T-cell (primary cell): ENCODE results near the gene BRD4. TPM values are rescaled to one million over a fixed set of nuclear protein-coding genes. Genes with fewer than 3 reads are reported as not detected.

ENCODE experiments used
- ATAC-seq, 4 experiments: fragments of 200-7000 bp in 3 of 4; fragments of 150-1000 bp in 1 of 4; cut with Tn5 transposase; replicated peaks in 1 of 4; 1 replicate in 3 of 4; 2 replicates in 1 of 4; pipeline ENCODE4 v1.10.0; 2021; ENCODE audit warnings: moderate library complexity in 3 of 4, mild to moderate bottlenecking in 2 of 4, moderate number of reproducible peaks in 1 of 4
- CTCF ChIA-PET, 2 donors: fragments of 300-600 bp; sonication (Branson Sonifier 250); formaldehyde crosslinking; loops; one replicate each; lab custom pipeline; 2022; ENCODE audit warnings: antibody characterized with exemption in 2 of 2; lab: Charles Lee
- POLR2A ChIA-PET, 2 donors: fragments of 300-600 bp; sonication (Branson Sonifier 250); formaldehyde crosslinking; loops; one replicate each; lab custom pipeline; 2022; ENCODE audit warnings: antibody characterized with exemption in 2 of 2; lab: Charles Lee
- DNase-seq, 35 experiments: peaks; one replicate each; pipeline versions ENCODE4 v3.0.0 to v3.0.0-alpha.2; 2013 to 2023
- H3K27ac ChIP-seq: one replicate; pipeline ENCODE4 v1.5.1; 2013; ENCODE audit warnings: low read length
- H3K27me3 ChIP-seq, 2 experiments: replicated peaks in 1 of 2; 1 replicate in 1 of 2; 2 replicates in 1 of 2; pipeline versions ENCODE4 v1.6.1 to v1.7.0; 2013; ENCODE audit warnings: low read length in 1 of 2, mixed read lengths in 1 of 2; ENCODE audit not compliant: control insufficient read depth in 2 of 2, insufficient read depth in 2 of 2; ENCODE audit errors: extremely low read depth in 1 of 2
- H3K36me3 ChIP-seq, 2 donors: 1 replicate in 1 of 2; 2 replicates in 1 of 2; pipeline versions ENCODE4 v1.6.1 to v1.7.0; 2013; ENCODE audit warnings: low read length in 1 of 2; ENCODE audit not compliant: control insufficient read depth in 2 of 2, insufficient read depth in 1 of 2; ENCODE audit errors: extremely low read depth in 1 of 2
- H3K4me1 ChIP-seq, 2 experiments: 1 replicate in 1 of 2; 2 replicates in 1 of 2; pipeline versions ENCODE4 v1.6.1 to v1.7.0; 2013; ENCODE audit warnings: low read length in 2 of 2, mixed read lengths in 1 of 2; ENCODE audit not compliant: insufficient read depth in 2 of 2, control insufficient read depth in 1 of 2; ENCODE audit errors: extremely low read depth in 1 of 2
- H3K4me3 ChIP-seq, 2 donors: 1 replicate in 1 of 2; 2 replicates in 1 of 2; pipeline versions ENCODE4 v1.5.1 to v1.7.0; 2013; ENCODE audit warnings: mild to moderate bottlenecking in 2 of 2, low read length in 1 of 2, moderate library complexity in 1 of 2; ENCODE audit not compliant: control insufficient read depth in 1 of 2; ENCODE audit errors: extremely low read depth in 1 of 2
- H3K9me3 ChIP-seq: 2 replicates; pipeline ENCODE4 v1.7.0; 2013
- H3K27ac Mint-ChIP-seq, 2 donors: one replicate each; pipeline ENCODE4 v1.8.0; 2020 to 2021; ENCODE audit warnings: mild to moderate bottlenecking in 2 of 2, mixed read lengths in 2 of 2
- H3K27me3 Mint-ChIP-seq, 2 donors: one replicate each; pipeline ENCODE4 v1.8.0; 2021 to 2022; ENCODE audit warnings: mixed read lengths in 2 of 2
- H3K36me3 Mint-ChIP-seq: one replicate; pipeline ENCODE4 v1.8.0; 2021; ENCODE audit warnings: mixed read lengths
- H3K4me1 Mint-ChIP-seq, 3 donors: one replicate each; pipeline ENCODE4 v1.8.0; 2020 to 2022; ENCODE audit warnings: mixed read lengths in 3 of 3, mild to moderate bottlenecking in 1 of 3
- H3K4me3 Mint-ChIP-seq, 3 donors: one replicate each; pipeline ENCODE4 v1.8.0; 2020 to 2022; ENCODE audit warnings: mild to moderate bottlenecking in 3 of 3, mixed read lengths in 3 of 3, moderate library complexity in 3 of 3
- H3K9me3 Mint-ChIP-seq, 3 donors: one replicate each; pipeline ENCODE4 v1.8.0; 2020 to 2022; ENCODE audit warnings: mixed read lengths in 3 of 3
- WGBS: methylation state at CpG from one replicate; pipeline ENCODE4 v1.1.5; 2013; ENCODE audit warnings: missing lambda C conversion rate; ENCODE audit not compliant: insufficient coverage; 5-methylcytosine and 5-hydroxymethylcytosine counted together
- total RNA-seq, 35 experiments: library from RNA in 6 of 35; stranded (reverse) in 6 of 35; fragments of 120-200 nt in 1 of 35; gene quantifications; one replicate each; pipeline versions ENCODE4 v1.2.1 to v1.2.4 and lab custom pipeline; 2013 to 2026

Gene BRD4
- total RNA-seq, 5 donors from 2014 or later (not counting 1 experiment from before 2014, with no cell fraction given) = 115 to 154 (median 139) TPM

- 97% methylated on average over 4 of the region's 11 CpGs for WGBS
- ChIA-PET CTCF (no interaction called here), POLR2A (no interaction called here)
- Mint-ChIP-seq H3K4me3 (peak overlapping the region in 1 of 3 donors; percentile 39), H3K4me1 (peaks cover 80 to 89% (median 83%) of the 10 kb centered on the region in 3 donors), H3K27ac (peak overlapping the region in 1 of 2 donors; percentile 46), H3K27me3 (no peaks in the 10 kb centered on the region), H3K9me3 (no peaks in the 10 kb centered on the region), H3K36me3 (peaks cover 11% of the 10 kb centered on the region)
- Histone ChIP-seq H3K9me3 (no peaks in the 10 kb centered on the region), H3K27me3 (no peaks in the 10 kb centered on the region), H3K4me3 (no peak overlapping the region), H3K4me1 (peaks cover 0 to 79% of the 10 kb centered on the region in 2 experiments), H3K27ac (no peak overlapping the region), H3K36me3 (peaks cover 2 to 15% of the 10 kb centered on the region in 2 donors)
- ATAC-seq (no peak), DNase-seq (no peak)
Measured at GRCh38 chr19:15276620-15277215, 55.6 kb downstream of the BRD4 start.

GRCh38 chr19:15274477-15274876 is 57.9 kb downstream of the BRD4 start:
- H3K27me3 Mint-ChIP-seq = no peaks in the 10 kb centered on the region
- ChIA-PET POLR2A (no interaction called here), CTCF (interaction anchor here in 1 of 2 donors (0.6 to 0.7 kb wide), 2 partner anchors 12 to 58 kb away, joined by 3 to 4 read pairs; no protein-coding TSS in a partner anchor)
- H3K9me3 Mint-ChIP-seq = no peaks in the 10 kb centered on the region
- no peak overlapping the region for H3K4me3 ChIP-seq
- DNase-seq (no peak), ATAC-seq (no peak)
- peaks cover 34% of the 10 kb centered on the region for H3K36me3 Mint-ChIP-seq
- H3K36me3 ChIP-seq = peaks cover 18 to 35% of the 10 kb centered on the region in 2 donors
- peaks cover 78 to 86% (median 80%) of the 10 kb centered on the region in 3 donors for H3K4me1 Mint-ChIP-seq
- no peak overlapping the region for H3K27ac Mint-ChIP-seq
- H3K9me3 ChIP-seq = no peaks in the 10 kb centered on the region
- H3K4me1 ChIP-seq = peaks cover 0 to 61% of the 10 kb centered on the region in 2 experiments
- H3K4me3 Mint-ChIP-seq = no peak overlapping the region
- WGBS = 94% methylated on average over 4 of the region's 4 CpGs
- H3K27ac ChIP-seq = no peak overlapping the region
- H3K27me3 ChIP-seq = no peaks in the 10 kb centered on the region

GRCh38 chr19:15269806-15270205 is 62.5 kb downstream of the BRD4 start:
- ChIA-PET CTCF (no interaction called here), POLR2A (no interaction called here)
- no peaks in the 10 kb centered on the region for H3K9me3 Mint-ChIP-seq
- H3K9me3 ChIP-seq = no peaks in the 10 kb centered on the region
- H3K27me3 ChIP-seq = no peaks in the 10 kb centered on the region
- no peak overlapping the region for H3K27ac ChIP-seq
- DNase-seq = no peak
- no peak overlapping the region for H3K4me3 Mint-ChIP-seq
- peaks cover 24 to 79% of the 10 kb centered on the region in 2 donors for H3K36me3 ChIP-seq
- peaks cover 58% of the 10 kb centered on the region for H3K36me3 Mint-ChIP-seq
- H3K4me1 Mint-ChIP-seq = peaks cover 46 to 55% (median 53%) of the 10 kb centered on the region in 3 donors
- no peak overlapping the region for H3K27ac Mint-ChIP-seq
- no peak overlapping the region for H3K4me3 ChIP-seq
- WGBS = 90% methylated on average over 6 of the region's 6 CpGs
- peaks cover 0 to 22% of the 10 kb centered on the region in 2 experiments for H3K4me1 ChIP-seq
- H3K27me3 Mint-ChIP-seq = no peaks in the 10 kb centered on the region
- no peak for ATAC-seq

- Mint-ChIP-seq H3K4me3 (no peak overlapping the region), H3K4me1 (peaks cover 41 to 51% (median 46%) of the 10 kb centered on the region in 3 donors), H3K9me3 (no peaks in the 10 kb centered on the region), H3K27me3 (no peaks in the 10 kb centered on the region), H3K27ac (peak overlapping the region in 1 of 2 donors; percentile 57), H3K36me3 (peaks cover 62% of the 10 kb centered on the region)
- no peaks in the 10 kb centered on the region for H3K27me3 ChIP-seq
- ChIA-PET POLR2A (interaction anchor here in 1 of 2 donors (0.6 kb wide), 1 partner anchor 22 kb away, joined by 3 read pairs; no protein-coding TSS in a partner anchor), CTCF (no interaction called here)
- no peak for DNase-seq
- H3K4me3 ChIP-seq = no peak overlapping the region
- peaks cover 26 to 88% of the 10 kb centered on the region in 2 donors for H3K36me3 ChIP-seq
- H3K9me3 ChIP-seq = no peaks in the 10 kb centered on the region
- WGBS = no CpG with 5 or more reads among the region's 5 CpGs
- no peak overlapping the region for H3K27ac ChIP-seq
- peaks cover 0 to 13% of the 10 kb centered on the region in 2 experiments for H3K4me1 ChIP-seq
- no peak for ATAC-seq
Measured at GRCh38 chr19:15268928-15269253, 63.4 kb downstream of the BRD4 start.

GRCh38 chr19:15268192-15268927 is 64.0 kb downstream of the BRD4 start:
- peaks cover 28 to 93% of the 10 kb centered on the region in 2 donors for H3K36me3 ChIP-seq
- H3K27ac Mint-ChIP-seq = peak overlapping the region in 1 of 2 donors; percentile 57
- no peak overlapping the region for H3K4me3 Mint-ChIP-seq
- no peaks in the 10 kb centered on the region for H3K27me3 ChIP-seq
- no peaks in the 10 kb centered on the region for H3K9me3 Mint-ChIP-seq
- peaks cover 35 to 46% (median 40%) of the 10 kb centered on the region in 3 donors for H3K4me1 Mint-ChIP-seq
- DNase-seq = no peak
- 94% methylated on average over 8 of the region's 12 CpGs for WGBS
- peaks cover 0 to 10% of the 10 kb centered on the region in 2 experiments for H3K4me1 ChIP-seq
- ChIA-PET POLR2A (interaction anchor here in 1 of 2 donors (0.6 kb wide), 1 partner anchor 23 kb away, joined by 3 read pairs; no protein-coding TSS in a partner anchor), CTCF (no interaction called here)
- H3K36me3 Mint-ChIP-seq = peaks cover 65% of the 10 kb centered on the region
- H3K9me3 ChIP-seq = no peaks in the 10 kb centered on the region
- H3K27ac ChIP-seq = no peak overlapping the region
- ATAC-seq = no peak
- no peak overlapping the region for H3K4me3 ChIP-seq
- H3K27me3 Mint-ChIP-seq = no peaks in the 10 kb centered on the region

GRCh38 chr19:15266683-15267082 is 65.7 kb downstream of the BRD4 start:
- Mint-ChIP-seq H3K36me3 (peaks cover 59% of the 10 kb centered on the region), H3K27ac (no peak overlapping the region), H3K4me3 (no peak overlapping the region), H3K27me3 (no peaks in the 10 kb centered on the region), H3K9me3 (no peaks in the 10 kb centered on the region), H3K4me1 (peaks cover 25 to 34% (median 26%) of the 10 kb centered on the region in 3 donors)
- no peak overlapping the region for H3K4me3 ChIP-seq
- CTCF ChIA-PET = no interaction called here
- no peak overlapping the region for H3K27ac ChIP-seq
- ATAC-seq = no peak
- H3K36me3 ChIP-seq = peaks cover 26 to 95% of the 10 kb centered on the region in 2 donors
- 100% methylated on average over 1 of the region's 1 CpG for WGBS
- H3K9me3 ChIP-seq = no peaks in the 10 kb centered on the region
- H3K27me3 ChIP-seq = no peaks in the 10 kb centered on the region
- DNase-seq = no peak
- peaks cover 0 to 5% of the 10 kb centered on the region in 2 experiments for H3K4me1 ChIP-seq
- POLR2A ChIA-PET = no interaction called here
